HG03571 (cell line): ENCODE data around the gene KIAA0040.
A peak's percentile ranks its signal among the peaks of the same experiment; 100 is the strongest.

Source experiments
- ATAC-seq: cut with Tn5 transposase; IDR thresholded peaks from one replicate; pipeline ENCODE4 v1.9.1; 2021; ENCODE audit not compliant: unreplicated experiment

KIAA0040 gene

DNA sequence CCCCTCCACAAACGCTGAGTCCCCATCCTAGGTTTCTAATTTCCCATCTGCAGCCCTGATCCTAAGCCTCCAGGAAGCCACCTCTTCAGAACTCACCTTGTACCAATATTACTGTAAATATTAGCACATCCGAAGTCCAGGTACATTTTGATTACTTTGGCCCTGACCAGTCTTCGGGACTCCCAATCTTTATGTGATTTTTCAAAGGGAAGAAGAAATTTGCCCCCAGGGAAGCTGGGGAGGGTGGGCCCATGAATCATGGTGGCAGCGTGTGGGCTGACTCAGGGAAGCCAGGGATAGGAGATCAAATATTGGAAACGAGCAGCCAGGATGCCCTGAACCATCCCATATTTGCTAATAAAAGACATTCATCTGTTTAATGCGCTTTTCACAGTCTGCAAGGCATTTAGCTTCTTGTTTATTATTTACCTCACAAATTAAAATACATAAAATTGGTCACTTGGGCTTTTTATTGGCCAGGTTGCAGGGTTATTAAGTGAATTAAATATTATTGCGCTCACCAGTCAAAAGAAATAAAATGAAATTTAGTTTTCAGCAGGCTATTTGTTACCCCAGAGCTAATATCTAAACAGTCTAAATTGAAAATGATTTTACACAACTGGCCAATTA is 46.6 kb downstream of the KIAA0040 start:
- ATAC-seq = no peak

DNA sequence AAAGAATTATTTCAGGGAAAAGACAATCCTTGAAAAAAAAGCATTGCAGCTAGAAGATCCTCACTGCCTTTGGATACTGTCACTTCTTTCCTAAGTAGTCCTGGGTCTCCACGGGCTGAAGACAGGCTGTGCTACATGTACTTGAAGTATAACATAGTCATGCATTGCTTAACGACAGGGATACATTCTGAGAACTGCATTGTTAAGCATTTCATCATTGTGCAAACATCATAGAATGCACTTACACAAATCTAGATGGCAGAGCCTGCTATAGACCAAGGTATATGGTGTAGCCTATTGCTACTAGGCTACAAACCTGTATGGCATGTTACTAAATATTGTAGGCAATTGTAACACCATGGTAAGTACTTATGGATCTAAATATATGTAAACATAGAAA is 54.0 kb downstream of the KIAA0040 start:
- no peak for ATAC-seq

DNA sequence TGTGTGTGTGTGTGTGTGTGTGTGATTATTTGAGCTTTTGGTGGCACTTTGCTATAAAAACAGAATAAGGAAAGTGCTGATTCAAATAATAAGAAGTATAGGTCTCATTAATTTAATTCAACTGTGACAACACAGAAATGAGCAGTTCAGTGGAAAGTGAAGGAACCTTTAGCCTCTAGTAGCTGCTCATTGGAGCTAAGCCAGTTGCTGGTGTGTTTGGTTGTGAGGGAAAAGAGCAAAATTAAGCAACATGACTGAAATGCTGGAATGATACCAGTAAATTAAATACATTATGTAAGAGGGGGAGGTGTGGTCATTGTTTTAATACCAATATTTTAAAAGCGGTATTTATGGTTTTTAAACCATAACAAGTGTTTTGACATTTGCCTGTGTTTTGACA is 55.2 kb downstream of the KIAA0040 start:
- ATAC-seq = no peak

DNA sequence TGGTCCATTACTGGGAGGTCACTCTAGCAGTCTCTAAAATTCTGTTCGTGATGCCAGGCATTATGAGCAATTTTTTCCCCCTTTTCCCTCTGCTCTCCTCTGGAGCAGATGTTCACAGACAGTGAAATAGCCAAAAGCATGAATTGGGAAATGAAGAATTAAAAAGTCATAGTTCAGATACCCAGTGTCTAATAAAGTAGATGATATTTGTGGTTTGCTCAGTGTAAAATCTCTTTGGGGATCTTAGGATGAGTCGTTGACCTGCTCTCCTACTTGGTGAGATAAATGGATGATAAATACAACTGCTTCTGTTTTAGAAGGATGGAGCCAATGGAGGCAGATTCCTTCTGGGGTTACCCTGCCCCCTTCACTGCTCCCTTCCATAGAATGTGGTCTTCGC is 56.3 kb downstream of the KIAA0040 start:
- ATAC-seq = no peak

DNA sequence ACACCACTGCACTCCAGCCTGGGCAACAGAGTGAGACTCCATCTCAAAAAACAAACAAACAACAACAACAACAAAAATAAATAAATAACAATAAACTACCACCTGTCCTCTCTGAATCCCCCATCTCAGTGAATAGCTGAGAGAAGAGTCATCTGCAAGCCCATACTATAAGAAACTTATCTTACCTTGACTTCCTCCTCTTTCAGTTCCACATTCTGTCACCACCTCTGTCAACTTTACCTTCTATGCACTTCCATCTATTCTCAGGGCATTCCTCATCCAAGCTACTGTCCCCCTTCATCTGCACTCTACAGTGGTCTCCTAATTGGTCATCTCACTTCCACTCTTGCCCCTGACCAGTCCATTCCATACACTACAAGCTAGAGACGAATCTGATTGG is 58.1 kb downstream of the KIAA0040 start:
- no peak for ATAC-seq

DNA sequence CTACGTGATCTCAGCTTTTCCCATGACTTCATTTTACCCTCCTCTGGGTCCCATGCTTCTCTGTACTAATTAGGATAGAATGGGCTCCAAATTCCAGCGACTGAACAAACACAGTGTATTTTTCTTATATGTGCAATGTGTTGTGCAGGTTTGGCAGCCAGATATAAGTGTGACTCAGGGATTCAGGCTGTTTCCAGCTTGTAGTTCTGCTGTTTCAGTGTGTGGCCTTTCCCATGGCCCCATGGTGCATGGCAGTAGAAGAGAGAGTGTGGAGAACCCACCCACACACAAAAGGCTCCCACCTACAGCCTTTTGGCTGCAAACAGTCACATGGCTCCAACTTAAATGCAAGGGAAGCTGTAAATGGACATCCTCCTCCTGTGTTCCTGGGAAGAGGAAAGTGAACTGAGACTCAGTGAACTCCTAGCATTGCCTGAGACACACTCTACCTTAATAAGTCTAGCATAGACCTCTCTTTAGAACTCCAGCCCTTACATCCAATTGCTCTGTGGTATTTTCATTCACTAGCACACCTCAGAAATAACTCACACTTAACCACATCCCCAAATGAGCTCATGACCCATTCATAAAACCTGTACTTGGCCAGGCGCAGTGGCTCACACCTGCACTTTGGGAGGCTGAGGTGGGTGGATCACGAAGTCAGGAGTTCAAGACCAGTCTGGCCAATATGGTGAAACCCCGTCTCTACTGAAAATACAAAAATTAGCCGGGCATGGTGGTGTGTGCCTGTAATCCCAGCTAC is 58.7 kb downstream of the KIAA0040 start:
- no peak for ATAC-seq

DNA sequence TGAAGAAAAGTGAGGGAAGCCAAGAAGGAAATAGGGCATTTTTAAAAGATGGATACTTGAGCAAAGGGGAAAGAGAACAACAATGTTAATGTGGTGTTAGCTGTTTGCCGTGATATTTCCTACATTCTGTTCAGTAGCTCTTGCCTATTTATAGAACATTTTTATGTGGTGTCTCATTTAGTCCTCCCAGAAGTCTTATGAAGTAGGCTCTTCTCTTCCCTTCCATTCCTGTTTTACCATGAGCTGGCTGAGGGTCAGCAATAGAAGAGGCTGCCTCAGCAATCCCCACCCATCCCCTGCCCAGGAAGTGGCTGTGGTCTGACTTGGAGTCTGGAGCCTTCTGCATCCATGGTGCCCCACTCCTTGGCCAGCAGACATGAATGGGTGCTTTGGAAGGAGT is 60.1 kb downstream of the KIAA0040 start:
- ATAC-seq = no peak

DNA sequence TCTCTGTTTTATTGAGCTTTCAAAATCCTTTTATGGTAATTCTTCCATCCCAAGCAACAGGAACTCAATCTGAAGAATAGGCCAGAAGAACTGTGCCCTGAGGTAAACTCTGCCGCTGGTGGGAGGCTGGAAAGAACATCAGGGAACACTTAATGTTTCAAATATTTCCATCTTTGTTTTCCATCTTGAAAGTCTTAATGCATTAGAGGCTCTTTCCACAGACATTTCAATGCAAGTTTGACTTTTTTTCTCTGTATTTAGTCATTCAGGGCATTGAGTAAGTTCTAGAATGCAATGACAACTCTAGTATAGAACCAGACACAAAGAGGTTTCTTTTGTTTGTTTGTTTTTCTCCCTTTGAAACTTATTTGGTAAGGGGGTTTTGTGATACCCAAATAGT is 61.5 kb downstream of the KIAA0040 start:
- no peak for ATAC-seq

DNA sequence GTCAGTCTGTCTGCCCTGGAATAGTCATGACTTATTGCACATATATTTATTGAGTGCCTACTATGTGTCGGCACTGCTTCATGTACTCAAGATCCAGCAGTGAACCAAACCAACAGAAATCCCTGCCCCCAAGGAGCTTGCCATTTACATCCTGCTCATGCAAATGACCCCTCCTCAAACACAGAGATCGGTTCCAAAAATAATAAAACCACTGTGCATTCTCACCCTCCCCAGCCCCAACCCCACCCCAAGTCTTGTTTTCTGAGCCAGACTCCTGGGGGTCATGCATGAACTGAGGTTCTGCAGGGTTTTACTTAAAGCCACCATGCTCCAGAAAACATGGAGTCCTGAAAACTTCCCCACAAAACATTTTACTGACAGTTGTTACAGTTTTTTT is 61.9 kb downstream of the KIAA0040 start:
- no peak for ATAC-seq

DNA sequence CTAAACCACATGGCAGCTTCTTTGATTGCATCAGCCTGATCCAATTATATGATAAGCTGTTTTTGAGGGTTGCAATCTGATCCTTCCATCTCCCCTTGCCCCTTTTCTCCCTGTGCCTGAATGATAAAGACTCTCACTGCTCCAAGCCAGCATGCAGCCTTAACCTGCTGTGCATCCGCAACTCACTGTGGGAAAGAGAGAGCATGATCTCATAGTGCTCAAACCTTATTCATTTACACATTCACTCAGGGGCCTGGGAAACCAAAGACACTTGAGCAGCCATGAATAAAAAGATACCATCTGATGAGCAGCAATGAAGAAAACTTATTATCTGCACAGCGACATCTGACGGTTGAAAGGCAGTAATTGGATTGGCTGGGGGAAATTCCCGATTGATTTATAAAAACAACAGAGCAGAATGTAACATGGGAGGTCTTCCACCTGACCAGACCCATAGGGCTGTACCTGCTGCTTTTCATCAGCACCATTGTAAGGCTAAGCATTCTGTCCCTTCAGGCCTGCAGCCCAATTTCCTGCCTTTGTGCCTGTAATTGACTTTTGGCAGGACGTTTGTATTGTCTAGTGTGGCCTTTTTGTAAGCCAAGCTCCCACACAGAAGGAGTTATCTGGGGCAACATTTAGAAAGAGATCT is 62.5 kb downstream of the KIAA0040 start:
- ATAC-seq = no peak

DNA sequence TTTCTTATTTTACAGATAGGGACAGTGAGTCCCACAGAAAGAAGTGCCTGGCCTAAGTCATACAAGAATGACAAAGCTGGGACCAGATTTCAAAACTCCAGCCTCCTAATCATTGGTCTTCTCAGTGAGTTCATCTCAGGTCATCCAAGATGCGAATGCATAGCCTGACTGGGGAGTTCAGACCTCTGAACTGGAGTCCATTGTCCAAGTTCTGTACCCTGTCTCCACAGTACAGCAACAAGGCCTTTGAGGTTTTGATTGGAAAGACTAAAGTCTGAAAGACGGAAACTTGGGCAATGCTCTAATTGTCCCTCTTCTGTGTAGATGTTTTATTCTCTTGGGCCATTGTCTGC is 63.0 kb downstream of the KIAA0040 start:
- no peak for ATAC-seq

DNA sequence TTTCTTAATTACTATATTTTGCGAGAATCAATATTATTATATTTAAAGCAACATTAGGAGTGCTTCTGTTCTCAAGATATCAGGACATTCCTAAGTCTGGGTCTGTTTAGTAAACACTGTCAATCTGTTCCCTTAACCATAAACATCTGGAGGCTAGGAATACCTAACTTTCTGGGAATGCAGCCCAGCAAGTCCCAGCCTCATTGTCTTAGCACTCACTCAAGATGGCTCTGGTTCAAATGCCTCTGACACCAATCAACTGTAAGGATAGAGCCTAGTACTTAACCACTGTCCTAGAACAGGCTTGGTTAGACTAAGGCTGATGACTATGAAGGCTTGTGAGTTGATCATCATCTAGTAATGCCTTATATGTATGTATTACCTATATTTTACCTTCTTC is 63.4 kb downstream of the KIAA0040 start:
- no peak for ATAC-seq

DNA sequence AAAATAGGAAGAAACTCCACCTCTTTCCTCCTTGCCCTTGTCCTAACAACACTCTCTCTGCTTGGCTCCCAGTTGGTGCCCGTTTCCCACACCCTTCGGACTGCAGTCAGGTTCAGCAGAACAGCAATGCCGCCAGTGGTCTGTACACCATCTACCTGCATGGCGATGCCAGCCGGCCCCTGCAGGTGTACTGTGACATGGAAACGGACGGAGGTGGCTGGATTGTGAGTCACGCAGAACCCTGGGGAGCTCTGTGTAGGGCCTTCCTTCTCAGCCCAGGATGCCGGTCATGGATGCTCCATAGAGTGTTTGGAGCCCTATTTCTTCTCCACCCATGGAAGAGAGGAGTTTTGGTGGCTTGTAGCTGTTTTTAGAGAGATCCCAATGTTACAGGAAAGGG is 64.1 kb downstream of the KIAA0040 start:
- ATAC-seq = no peak

DNA sequence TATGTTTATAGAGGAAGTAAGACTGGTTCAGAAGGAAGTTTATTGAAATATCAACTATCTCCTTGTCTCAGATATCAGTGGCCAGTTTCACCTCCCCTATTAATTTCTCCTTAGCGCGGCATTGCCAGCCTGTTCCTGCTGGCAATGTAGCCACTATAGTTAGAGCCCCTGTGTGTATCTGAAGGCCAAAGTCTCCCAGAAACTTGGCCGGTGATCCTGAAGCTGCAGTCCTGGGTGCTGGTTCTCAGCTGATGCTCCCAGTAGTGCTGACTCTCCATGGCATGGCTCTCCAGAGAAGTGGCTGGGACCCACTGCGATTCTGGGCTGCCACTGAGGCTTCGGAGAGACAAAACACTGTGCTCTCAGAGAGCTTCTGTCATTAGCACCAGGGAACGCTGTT is 65.0 kb downstream of the KIAA0040 start:
- no peak for ATAC-seq

DNA sequence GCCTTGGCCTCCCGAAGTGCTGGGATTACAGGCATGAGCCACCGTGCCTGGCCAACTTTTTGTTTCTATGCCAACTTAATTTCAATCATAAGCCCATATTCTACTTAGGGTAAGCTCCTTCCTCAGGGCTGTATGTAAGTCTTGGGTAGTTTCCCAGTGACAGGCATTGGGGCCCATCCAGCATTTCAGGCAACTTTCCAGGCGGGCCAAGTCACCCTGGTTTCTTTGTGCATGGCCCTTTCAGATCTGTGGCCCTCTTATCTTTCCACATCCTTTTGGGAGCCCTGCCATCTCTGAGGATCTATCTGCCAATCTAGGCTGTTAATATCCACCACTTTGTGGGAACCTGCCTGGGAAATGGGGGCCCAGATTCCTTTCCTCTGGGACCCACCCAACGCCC is 66.2 kb downstream of the KIAA0040 start:
- ATAC-seq = no peak

DNA sequence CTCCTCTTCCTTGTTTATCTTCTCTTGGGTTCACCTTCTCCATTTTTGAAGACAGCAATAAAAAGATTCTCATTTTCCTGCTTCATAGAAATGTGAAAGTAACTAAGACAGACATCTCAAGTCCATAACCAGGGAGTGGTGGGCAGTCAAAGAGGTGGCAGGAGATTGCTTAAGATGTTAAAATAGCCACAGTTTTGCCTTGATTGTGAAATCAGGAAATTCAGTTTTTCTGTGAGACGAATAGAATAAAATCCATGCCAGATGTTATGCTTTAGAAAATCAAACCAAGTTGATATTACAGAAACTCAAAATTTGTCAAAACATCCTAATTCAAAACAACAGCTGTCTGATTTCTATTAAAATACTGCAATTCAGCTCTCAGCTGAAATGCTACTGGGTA is 67.7 kb downstream of the KIAA0040 start:
- no peak for ATAC-seq

DNA sequence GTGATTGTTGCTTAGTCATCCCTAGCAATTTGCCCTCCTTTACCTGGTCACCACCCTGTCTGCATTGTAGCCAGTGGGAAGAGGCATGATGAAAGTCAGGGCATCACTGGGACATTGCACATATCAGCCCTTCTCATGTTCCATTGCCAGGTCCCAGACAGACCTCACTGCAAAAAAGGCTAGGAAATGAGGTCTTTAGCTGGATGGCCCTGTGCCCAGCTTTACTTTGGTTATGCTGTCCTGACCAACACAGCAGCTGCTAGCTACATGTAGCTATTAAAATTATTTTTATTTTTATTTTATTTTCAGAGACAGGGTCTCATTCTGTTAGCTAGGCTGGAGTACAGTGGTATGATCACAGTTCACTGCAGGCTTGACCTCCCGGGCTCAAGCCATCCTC is 72.1 kb downstream of the KIAA0040 start:
- ATAC-seq = no peak

DNA sequence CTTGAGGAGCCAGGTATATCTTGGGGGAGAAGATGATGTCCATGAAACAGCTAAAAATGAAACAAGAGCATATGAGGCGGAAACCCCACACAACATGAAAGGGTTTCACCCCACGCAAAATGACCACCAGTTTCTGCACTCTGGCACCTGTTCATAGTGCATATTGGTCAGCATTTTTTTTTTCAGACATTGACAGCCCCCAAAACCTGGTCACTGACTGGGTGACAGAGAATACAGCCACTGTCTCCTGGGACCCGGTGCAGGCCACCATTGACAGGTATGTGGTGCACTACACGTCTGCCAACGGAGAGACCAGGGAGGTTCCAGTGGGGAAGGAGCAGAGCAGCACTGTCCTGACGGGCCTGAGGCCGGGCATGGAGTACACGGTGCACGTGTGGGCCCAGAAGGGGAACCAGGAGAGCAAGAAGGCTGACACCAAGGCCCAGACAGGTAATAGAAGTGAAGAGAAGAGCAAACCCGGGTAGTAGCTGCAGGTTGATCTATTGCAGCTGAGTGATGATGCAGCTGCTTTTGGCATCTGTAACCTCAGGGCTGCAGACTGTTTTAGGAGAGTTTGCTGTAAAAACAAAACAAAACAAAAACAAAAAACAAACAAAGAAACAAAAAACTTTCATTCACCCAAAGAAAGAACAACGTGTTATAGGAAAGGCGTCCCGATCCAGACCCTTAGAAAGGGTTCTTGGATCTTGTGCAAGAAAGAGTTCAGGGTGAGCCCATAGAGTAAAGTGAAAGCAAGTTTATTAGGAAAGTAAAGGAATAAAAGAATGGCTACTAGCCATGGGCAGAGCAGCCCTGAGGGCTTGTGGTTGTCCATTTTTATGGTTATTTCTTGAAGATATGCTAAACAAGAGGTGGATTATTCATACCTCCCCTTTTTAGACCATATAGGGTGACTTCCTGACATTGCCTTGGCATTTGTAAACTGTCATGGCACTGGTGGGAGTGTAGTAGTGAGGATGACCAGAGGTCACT is 73.9 kb downstream of the KIAA0040 start:
- no peak for ATAC-seq

DNA sequence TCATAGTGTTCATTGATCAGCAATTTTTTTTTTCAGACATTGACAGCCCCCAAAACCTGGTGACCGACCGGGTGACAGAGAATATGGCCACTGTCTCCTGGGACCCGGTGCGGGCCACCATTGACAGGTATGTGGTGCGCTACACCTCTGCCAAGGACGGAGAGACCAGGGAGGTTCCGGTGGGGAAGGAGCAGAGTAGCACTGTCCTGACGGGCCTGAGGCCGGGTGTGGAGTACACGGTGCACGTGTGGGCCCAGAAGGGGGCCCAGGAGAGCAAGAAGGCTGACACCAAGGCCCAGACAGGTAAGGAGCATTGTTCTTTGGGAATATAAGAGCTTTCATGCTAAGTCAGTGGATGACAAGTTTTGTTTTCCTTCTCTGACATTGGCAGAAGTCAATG is 75.7 kb downstream of the KIAA0040 start:
- no peak for ATAC-seq

DNA sequence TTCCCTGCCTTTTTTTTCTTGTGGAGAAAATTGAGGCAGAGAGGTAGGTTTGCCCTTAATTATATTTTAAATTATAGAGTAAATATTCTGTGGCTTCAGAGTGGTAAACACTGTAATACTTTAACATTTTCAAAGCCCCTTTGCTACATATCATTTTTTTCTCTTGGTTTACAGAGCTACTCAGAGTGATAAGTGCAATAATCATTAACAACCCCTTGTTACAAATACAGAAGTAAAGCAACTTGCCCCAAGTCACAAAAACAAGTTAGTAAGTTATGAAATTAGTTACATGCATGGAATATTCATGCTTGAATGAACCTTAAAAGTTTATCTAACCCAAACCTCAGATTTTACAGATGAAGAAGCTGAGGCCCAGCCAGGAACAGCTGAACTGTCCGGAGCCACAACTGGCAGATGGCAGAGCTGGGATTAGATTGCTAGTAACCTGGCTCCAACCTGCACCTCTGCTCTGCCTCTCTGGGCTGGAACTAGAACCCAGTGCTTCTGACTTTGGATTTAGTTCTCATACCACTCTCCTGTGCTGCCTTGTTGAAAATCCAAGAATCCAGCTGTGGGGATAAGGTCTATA is 76.3 kb downstream of the KIAA0040 start:
- ATAC-seq = peak; percentile 61

DNA sequence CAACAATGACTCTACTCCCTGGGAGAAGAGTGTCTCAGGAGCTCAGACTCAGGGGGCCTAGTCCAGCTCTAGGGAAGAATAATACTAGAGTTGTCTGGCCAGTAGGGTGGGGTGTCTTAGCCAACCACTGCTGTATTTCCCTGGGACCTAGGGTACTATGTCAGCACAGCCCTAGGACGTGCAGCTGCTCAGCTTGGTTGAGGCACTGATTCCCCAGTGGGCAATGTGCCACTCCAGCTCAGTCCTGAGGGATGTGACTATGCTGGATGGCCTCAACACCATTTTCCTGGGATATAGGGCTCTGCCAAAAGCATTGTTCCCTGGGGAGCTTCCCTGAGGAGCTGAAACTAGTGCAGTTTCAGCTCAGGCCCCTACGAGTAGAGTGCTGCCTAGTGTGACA is 77.6 kb downstream of the KIAA0040 start:
- no peak for ATAC-seq
